Measurements from ENCODE around the gene RNF31. TPM values are rescaled to one million over a fixed set of nuclear protein-coding genes. Genes with fewer than 3 reads are reported as not detected.

Gene RNF31
- total RNA-seq, 2 donors from 2014 or later = 56.6 to 86.7 TPM

DNA sequence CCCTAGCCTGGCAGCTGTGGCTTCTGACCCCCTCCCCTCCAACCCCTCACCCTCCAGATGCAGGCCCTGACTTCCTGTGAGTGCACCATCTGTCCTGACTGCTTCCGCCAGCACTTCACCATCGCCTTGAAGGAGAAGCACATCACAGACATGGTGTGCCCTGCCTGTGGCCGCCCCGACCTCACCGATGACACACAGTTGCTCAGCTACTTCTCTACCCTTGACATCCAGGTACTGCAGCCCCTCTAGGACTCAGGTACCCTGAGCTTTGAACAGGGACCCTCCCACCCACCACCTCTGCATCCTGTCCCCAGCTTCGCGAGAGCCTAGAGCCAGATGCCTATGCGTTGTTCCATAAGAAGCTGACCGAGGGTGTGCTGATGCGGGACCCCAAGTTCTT, 7.8 kb downstream of the RNF31 start:
- peak overlapping the region; percentile 58 for H3K27ac Mint-ChIP-seq

GRCh38 chr14:24156840-24157239, 9.5 kb downstream of the RNF31 start:
- peaks cover 5% of the 10 kb centered on the region for H3K4me1 Mint-ChIP-seq
- H3K27ac Mint-ChIP-seq = peak overlapping the region; percentile 67
- peaks cover 93% of the 10 kb centered on the region for H3K36me3 Mint-ChIP-seq (ENCODE audit: low read depth)
- H3K9me3 Mint-ChIP-seq = no peaks in the 10 kb centered on the region
- no peak overlapping the region for H3K4me3 Mint-ChIP-seq
- H3K27me3 Mint-ChIP-seq = no peaks in the 10 kb centered on the region
- ATAC-seq (replicated peaks) = no peak

More for the DNA sequence above, 7.8 kb downstream of the RNF31 start:
- Mint-ChIP-seq H3K36me3 (ENCODE audit: low read depth) (peaks cover 93% of the 10 kb centered on the region), H3K9me3 (no peaks in the 10 kb centered on the region), H3K4me3 (no peak overlapping the region), H3K27me3 (no peaks in the 10 kb centered on the region), H3K4me1 (no peaks in the 10 kb centered on the region)
- ATAC-seq (replicated peaks) = no peak

GRCh38 chr14:24157331-24157730, 10.0 kb downstream of the RNF31 start:
- Mint-ChIP-seq H3K4me1 (peaks cover 10% of the 10 kb centered on the region), H3K9me3 (no peaks in the 10 kb centered on the region), H3K36me3 (ENCODE audit: low read depth) (peaks cover 93% of the 10 kb centered on the region), H3K4me3 (no peak overlapping the region), H3K27ac (peak overlapping the region; percentile 67), H3K27me3 (no peaks in the 10 kb centered on the region)
- no peak for ATAC-seq (replicated peaks)

DNA sequence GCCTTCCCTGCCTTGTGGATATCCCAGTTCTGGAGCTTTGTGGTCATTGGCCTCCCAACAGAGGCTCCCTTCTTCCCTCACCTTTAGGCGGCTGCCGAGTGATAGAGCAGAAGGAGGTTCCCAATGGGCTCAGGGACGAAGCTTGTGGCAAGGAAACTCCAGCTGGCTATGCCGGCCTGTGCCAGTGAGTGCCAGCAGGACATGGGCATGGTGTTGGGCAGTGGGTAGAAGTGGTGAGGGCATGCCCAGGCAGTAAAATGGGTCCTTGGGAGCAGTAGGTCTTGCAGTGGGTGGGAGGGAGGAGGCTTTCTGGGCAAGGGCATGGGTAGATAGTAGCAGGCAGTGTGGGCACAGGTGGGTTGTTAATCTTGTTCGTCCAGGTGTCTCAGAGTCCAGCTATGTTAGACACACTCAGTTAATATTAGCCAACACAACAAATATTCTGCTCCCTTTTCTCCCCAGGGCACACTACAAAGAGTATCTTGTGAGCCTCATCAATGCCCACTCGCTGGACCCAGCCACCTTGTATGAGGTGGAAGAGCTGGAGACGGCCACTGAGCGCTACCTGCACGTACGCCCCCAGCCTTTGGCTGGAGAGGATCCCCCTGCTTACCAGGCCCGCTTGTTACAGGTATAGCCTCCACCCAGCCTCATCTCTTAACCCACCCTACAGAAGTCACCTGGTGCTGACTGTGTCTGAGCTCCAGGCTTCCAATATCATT, 12.6 kb downstream of the RNF31 start:
- Mint-ChIP-seq H3K4me1 (peaks cover 20% of the 10 kb centered on the region), H3K9me3 (no peaks in the 10 kb centered on the region), H3K4me3 (no peak overlapping the region), H3K36me3 (ENCODE audit: low read depth) (peaks cover 100% of the 10 kb centered on the region), H3K27ac (peak overlapping the region; percentile 99), H3K27me3 (no peaks in the 10 kb centered on the region)
- no peak for ATAC-seq (replicated peaks)

DNA sequence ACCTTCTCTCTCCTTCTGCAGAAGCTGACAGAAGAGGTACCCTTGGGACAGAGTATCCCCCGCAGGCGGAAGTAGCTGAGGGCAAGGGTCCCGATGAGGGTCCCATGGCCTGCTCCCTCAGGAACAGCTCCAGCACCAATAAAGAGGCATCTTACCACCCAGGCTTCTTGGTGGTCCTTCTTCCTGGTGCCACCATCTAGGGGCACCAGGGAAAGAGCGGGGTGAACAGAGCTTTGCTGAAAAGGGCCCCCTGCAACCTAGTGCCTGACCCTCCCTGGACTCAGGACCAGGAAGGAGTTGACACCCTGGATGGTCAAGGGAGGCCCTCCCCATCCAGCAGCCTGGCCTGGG, 13.2 kb downstream of the RNF31 start:
- peak overlapping the region; percentile 99 for H3K27ac Mint-ChIP-seq
- ATAC-seq (replicated peaks) = no peak
- no peaks in the 10 kb centered on the region for H3K27me3 Mint-ChIP-seq

GRCh38 chr14:24160850-24161804, 13.8 kb downstream of the RNF31 start, which contains the start of gene IRF9:
Gene IRF9, plus strand, starts transcription at chr14:24161265. Its CDS starts 880 bp downstream, at chr14:24162145.
- Mint-ChIP-seq H3K27me3 (no peaks in the 10 kb centered on the region), H3K4me1 (peaks cover 24% of the 10 kb centered on the region), H3K36me3 (ENCODE audit: low read depth) (peaks cover 100% of the 10 kb centered on the region), H3K27ac (peak within 1 kb of the TSS; percentile 99), H3K4me3 (peak within 1 kb of the TSS; percentile 98), H3K9me3 (no peaks in the 10 kb centered on the region)
- ATAC-seq (replicated peaks) = peak; percentile 92

More for the DNA sequence above, 13.2 kb downstream of the RNF31 start:
- Mint-ChIP-seq H3K36me3 (ENCODE audit: low read depth) (peaks cover 100% of the 10 kb centered on the region), H3K4me1 (peaks cover 24% of the 10 kb centered on the region), H3K9me3 (no peaks in the 10 kb centered on the region), H3K4me3 (peak overlapping the region; percentile 98)

DNA sequence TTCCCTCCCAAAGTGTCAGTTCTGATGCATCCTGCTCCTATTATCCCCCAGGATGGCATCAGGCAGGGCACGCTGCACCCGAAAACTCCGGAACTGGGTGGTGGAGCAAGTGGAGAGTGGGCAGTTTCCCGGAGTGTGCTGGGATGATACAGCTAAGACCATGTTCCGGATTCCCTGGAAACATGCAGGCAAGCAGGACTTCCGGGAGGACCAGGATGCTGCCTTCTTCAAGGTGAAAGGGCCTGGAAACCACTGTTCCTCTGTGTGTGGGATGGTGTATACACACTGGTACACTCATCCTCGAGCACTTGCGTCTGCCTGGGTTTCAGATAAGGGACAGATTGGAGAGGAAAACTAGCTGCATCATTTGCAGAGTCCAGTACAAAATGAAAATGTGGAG, 14.8 kb downstream of the RNF31 start:
- H3K4me1 Mint-ChIP-seq = peaks cover 24% of the 10 kb centered on the region
- peak; percentile 39 for ATAC-seq (replicated peaks)

DNA sequence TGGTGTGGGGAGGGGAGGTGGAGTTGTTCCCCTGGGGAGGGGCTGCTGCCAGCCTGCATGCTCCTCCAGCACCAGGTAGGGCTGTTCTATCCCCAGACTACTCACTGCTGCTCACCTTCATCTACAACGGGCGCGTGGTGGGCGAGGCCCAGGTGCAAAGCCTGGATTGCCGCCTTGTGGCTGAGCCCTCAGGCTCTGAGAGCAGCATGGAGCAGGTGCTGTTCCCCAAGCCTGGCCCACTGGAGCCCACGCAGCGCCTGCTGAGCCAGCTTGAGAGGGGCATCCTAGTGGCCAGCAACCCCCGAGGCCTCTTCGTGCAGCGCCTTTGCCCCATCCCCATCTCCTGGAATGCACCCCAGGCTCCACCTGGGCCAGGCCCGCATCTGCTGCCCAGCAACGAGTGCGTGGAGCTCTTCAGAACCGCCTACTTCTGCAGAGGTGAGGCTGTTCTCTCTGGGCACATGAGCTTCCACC, 17.3 kb downstream of the RNF31 start:
- H3K27ac Mint-ChIP-seq = peak overlapping the region; percentile 78
- peaks cover 94% of the 10 kb centered on the region for H3K36me3 Mint-ChIP-seq (ENCODE audit: low read depth)
- peaks cover 33% of the 10 kb centered on the region for H3K4me1 Mint-ChIP-seq
- no peak for ATAC-seq (replicated peaks)
- peak overlapping the region; percentile 36 for H3K4me3 Mint-ChIP-seq
- H3K27me3 Mint-ChIP-seq = no peaks in the 10 kb centered on the region
- H3K9me3 Mint-ChIP-seq = no peaks in the 10 kb centered on the region

More for the DNA sequence above, 14.8 kb downstream of the RNF31 start:
- H3K36me3 Mint-ChIP-seq (ENCODE audit: low read depth) = peaks cover 100% of the 10 kb centered on the region
- H3K27me3 Mint-ChIP-seq = no peaks in the 10 kb centered on the region
- H3K27ac Mint-ChIP-seq = peak overlapping the region; percentile 99
- H3K4me3 Mint-ChIP-seq = peak overlapping the region; percentile 98
- H3K9me3 Mint-ChIP-seq = no peaks in the 10 kb centered on the region

GRCh38 chr14:24165785-24166184, 18.5 kb downstream of the RNF31 start:
- peaks cover 33% of the 10 kb centered on the region for H3K4me1 Mint-ChIP-seq
- no peak overlapping the region for H3K27ac Mint-ChIP-seq
- H3K9me3 Mint-ChIP-seq = no peaks in the 10 kb centered on the region
- H3K4me3 Mint-ChIP-seq = no peak overlapping the region
- peaks cover 91% of the 10 kb centered on the region for H3K36me3 Mint-ChIP-seq (ENCODE audit: low read depth)
- ATAC-seq (replicated peaks) = no peak
- no peaks in the 10 kb centered on the region for H3K27me3 Mint-ChIP-seq

- ATAC-seq (replicated peaks) = no peak
- Mint-ChIP-seq H3K4me1 (peaks cover 23% of the 10 kb centered on the region), H3K9me3 (no peaks in the 10 kb centered on the region), H3K27ac (peak overlapping the region; percentile 32), H3K27me3 (no peaks in the 10 kb centered on the region), H3K4me3 (no peak overlapping the region), H3K36me3 (ENCODE audit: low read depth) (peaks cover 86% of the 10 kb centered on the region)
Measured at GRCh38 chr14:24167469-24168114, 20.3 kb downstream of the RNF31 start.

- peak; percentile 70 for ATAC-seq (replicated peaks)
- H3K27ac Mint-ChIP-seq = peak within 1 kb of the TSS; percentile 86
- peaks cover 84% of the 10 kb centered on the region for H3K36me3 Mint-ChIP-seq (ENCODE audit: low read depth)
- no peaks in the 10 kb centered on the region for H3K9me3 Mint-ChIP-seq
- peaks cover 10% of the 10 kb centered on the region for H3K4me1 Mint-ChIP-seq
- peak within 1 kb of the TSS; percentile 74 for H3K4me3 Mint-ChIP-seq
- no peaks in the 10 kb centered on the region for H3K27me3 Mint-ChIP-seq
Measured at GRCh38 chr14:24171422-24172260, 24.3 kb downstream of the RNF31 start, which contains the start of gene REC8. Gene REC8, plus strand, starts transcription at chr14:24172080. Its CDS starts 473 bp downstream, at chr14:24172553.

DNA sequence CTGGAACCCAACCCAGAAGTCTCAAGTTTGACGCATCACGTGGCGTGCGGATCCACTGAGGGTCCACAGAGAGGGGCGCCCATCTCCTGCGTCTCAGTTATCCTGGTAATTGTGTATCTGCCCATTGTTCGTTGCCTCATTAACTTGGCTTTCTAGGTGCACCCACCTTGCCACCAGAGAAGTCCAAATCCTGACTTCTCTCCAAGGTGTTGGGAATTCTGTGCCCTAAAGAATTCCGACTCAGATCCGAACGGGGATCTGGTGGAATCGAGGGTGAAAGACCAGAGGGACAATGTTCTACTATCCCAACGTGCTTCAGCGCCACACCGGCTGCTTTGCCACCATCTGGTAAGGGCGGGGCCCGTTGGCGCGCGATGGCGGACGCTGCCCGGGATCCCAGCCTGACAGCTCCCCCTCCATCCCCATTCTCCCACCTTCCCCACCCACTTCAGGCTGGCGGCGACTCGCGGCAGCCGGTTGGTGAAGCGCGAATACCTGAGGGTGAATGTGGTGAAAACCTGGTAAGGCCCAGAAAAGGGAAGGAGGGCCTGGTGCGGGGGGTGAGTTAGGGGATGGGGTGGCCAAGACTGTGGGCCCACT, 25.1 kb downstream of the RNF31 start:
- Mint-ChIP-seq H3K36me3 (ENCODE audit: low read depth) (peaks cover 84% of the 10 kb centered on the region), H3K27ac (no peak overlapping the region)

DNA sequence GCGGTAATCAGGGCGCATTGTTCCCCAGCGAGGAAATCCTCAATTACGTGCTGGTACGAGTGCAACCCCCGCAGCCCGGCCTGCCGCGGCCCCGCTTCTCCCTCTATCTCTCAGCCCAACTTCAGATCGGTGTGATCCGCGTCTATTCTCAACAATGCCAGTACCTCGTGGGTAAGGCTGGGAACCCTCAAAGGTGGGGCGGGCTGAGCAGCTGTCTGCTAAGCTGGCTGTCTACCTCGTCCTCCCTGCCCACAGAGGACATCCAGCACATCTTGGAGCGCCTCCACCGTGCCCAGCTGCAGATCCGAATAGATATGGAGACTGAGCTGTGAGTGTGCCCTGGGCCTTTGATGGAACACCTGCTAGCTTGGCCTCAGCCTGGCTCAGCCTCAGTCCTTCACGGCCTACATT, 25.6 kb downstream of the RNF31 start:
- Mint-ChIP-seq H3K27me3 (no peaks in the 10 kb centered on the region), H3K9me3 (no peaks in the 10 kb centered on the region), H3K27ac (peak overlapping the region; percentile 25), H3K4me3 (peak overlapping the region; percentile 25), H3K36me3 (ENCODE audit: low read depth) (peaks cover 84% of the 10 kb centered on the region), H3K4me1 (peaks cover 6% of the 10 kb centered on the region)
- ATAC-seq (replicated peaks) = no peak

More for the DNA sequence above, 25.1 kb downstream of the RNF31 start:
- Mint-ChIP-seq H3K27me3 (no peaks in the 10 kb centered on the region), H3K9me3 (no peaks in the 10 kb centered on the region), H3K4me1 (peaks cover 9% of the 10 kb centered on the region), H3K4me3 (peak overlapping the region; percentile 74)
- no peak for ATAC-seq (replicated peaks)

All from activated T-helper 17 cell treated with anti-CD3 and anti-CD28 coated beads, Interleukin-2, amount 50 U/mL, for 72 hours (primary cell).